ENCODE results near the gene PM20D2.

DNA sequence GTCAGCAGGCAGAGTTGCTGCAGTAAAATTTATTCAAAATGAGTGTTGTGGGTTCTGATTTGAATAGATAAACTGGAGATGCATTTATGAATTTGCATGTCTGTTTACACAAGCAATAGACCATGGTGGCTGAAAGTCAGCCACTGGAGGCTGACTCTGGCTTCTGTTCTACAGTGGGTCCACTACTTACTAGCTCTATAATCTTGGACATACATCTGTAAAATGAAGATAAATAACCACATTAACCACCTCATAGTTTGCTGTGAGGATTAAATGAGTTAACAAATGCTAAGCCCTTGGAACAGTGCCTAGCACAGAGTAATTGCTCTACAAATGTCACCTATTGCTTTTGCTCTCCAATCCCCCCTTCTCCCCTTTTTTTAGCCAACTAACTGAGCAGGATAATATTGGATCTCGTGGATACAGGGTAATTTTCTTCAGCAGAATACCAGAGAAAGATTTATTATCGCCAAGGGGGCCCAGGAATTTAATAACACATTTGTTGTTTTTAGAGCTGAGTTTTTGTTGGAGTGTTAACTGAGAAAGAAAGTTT lies 1.4 kb upstream of the PM20D2 start:
- TF ChIP-seq, protein P1, sequence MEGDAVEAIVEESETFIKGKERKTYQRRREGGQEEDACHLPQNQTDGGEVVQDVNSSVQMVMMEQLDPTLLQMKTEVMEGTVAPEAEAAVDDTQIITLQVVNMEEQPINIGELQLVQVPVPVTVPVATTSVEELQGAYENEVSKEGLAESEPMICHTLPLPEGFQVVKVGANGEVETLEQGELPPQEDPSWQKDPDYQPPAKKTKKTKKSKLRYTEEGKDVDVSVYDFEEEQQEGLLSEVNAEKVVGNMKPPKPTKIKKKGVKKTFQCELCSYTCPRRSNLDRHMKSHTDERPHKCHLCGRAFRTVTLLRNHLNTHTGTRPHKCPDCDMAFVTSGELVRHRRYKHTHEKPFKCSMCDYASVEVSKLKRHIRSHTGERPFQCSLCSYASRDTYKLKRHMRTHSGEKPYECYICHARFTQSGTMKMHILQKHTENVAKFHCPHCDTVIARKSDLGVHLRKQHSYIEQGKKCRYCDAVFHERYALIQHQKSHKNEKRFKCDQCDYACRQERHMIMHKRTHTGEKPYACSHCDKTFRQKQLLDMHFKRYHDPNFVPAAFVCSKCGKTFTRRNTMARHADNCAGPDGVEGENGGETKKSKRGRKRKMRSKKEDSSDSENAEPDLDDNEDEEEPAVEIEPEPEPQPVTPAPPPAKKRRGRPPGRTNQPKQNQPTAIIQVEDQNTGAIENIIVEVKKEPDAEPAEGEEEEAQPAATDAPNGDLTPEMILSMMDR (IDR thresholded peaks at IDR 0.05) = no peak
- no peak for TF ChIP-seq POLR2A (IDR thresholded peaks at IDR 0.05)
